HL-60 (cell line): ENCODE measurements around the gene GAR1.

Experiments
- DNase-seq, 2 experiments: peaks; one replicate each; pipeline ENCODE4 v3.0.0-alpha.2; 2010 to 2020; ENCODE audit warnings: low read depth in 1 of 2, low spot score in 1 of 2
- H3K27ac ChIP-seq: fragments of 250-450 bp; sonication (Bioruptor Pico); replicated peaks from 2 replicates; pipeline ENCODE4 v1.5.1; 2020; ENCODE audit warnings: mild to moderate bottlenecking, moderate library complexity
- H3K27me3 ChIP-seq: fragments of 250-450 bp; sonication (Bioruptor Pico); 2 replicates; pipeline ENCODE4 v1.5.1; 2021; ENCODE audit warnings: mild to moderate bottlenecking, moderate library complexity; ENCODE audit not compliant: insufficient read depth, poor library complexity, severe bottlenecking
- H3K4me3 ChIP-seq: replicated peaks from 2 replicates; pipeline ENCODE4 v1.5.1; 2011; ENCODE audit warnings: mild to moderate bottlenecking, control low read depth, low read length; ENCODE audit not compliant: insufficient read depth
- GABPA ChIP-seq: IDR thresholded peaks from 2 replicates; pipeline ENCODE4 v1.6.1; 2012; ENCODE audit warnings: low read depth
- POLR2AphosphoS5 ChIP-seq: IDR thresholded peaks from 2 replicates; pipeline ENCODE4 v1.6.1; 2012; ENCODE audit warnings: low read depth
- REST ChIP-seq: IDR thresholded peaks from 2 replicates; pipeline ENCODE4 v1.6.1; 2012; ENCODE audit warnings: low read depth; ENCODE audit not compliant: insufficient replicate concordance
- SPI1 ChIP-seq: IDR thresholded peaks from 2 replicates; pipeline ENCODE4 v1.6.1; 2012; ENCODE audit warnings: low read depth, mild to moderate bottlenecking, borderline replicate concordance
- TF ChIP-seq, protein P1 (sequence below): IDR thresholded peaks from one replicate; pipeline ENCODE4 v1.5.1; 2011; ENCODE audit warnings: low read length, control low read depth, inconsistent platforms; ENCODE audit not compliant: insufficient read depth

GAR1 gene

GRCh38 chr4:109811707-109812106 lies 3.9 kb upstream of the GAR1 start:
- TF ChIP-seq SPI1 (no peak), REST (no peak), POLR2AphosphoS5 (no peak), GABPA (no peak)
- TF ChIP-seq, protein P1, sequence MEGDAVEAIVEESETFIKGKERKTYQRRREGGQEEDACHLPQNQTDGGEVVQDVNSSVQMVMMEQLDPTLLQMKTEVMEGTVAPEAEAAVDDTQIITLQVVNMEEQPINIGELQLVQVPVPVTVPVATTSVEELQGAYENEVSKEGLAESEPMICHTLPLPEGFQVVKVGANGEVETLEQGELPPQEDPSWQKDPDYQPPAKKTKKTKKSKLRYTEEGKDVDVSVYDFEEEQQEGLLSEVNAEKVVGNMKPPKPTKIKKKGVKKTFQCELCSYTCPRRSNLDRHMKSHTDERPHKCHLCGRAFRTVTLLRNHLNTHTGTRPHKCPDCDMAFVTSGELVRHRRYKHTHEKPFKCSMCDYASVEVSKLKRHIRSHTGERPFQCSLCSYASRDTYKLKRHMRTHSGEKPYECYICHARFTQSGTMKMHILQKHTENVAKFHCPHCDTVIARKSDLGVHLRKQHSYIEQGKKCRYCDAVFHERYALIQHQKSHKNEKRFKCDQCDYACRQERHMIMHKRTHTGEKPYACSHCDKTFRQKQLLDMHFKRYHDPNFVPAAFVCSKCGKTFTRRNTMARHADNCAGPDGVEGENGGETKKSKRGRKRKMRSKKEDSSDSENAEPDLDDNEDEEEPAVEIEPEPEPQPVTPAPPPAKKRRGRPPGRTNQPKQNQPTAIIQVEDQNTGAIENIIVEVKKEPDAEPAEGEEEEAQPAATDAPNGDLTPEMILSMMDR, result no peak
- Histone ChIP-seq H3K27ac (no peak overlapping the region), H3K4me3 (no peak overlapping the region), H3K27me3 (no peaks in the 10 kb centered on the region)
- DNase-seq, result no peak

DNA sequence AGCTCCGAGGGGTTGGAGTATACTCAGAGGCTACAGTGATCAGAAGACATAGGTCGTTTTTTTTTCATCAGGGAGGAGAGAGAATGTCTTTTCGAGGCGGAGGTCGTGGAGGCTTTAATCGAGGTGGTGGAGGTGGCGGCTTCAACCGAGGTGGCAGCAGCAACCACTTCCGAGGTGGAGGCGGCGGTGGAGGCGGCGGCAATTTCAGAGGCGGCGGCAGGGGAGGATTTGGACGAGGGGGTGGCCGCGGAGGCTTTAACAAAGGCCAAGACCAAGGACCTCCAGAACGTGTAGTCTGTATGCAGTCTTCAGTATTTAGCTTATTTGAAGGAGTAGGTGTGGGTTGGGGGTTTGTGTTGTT lies 500 bp downstream of the GAR1 start:
- peak in 1 of 2 experiments; percentile 28 for DNase-seq
- no peaks in the 10 kb centered on the region for H3K27me3 ChIP-seq
- TF ChIP-seq GABPA (no peak), REST (no peak), SPI1 (no peak), POLR2AphosphoS5 (no peak)
- TF ChIP-seq, protein P1, result no peak
- H3K4me3 ChIP-seq, result peak overlapping the region; percentile 98
- H3K27ac ChIP-seq, result peak overlapping the region; percentile 94

DNA sequence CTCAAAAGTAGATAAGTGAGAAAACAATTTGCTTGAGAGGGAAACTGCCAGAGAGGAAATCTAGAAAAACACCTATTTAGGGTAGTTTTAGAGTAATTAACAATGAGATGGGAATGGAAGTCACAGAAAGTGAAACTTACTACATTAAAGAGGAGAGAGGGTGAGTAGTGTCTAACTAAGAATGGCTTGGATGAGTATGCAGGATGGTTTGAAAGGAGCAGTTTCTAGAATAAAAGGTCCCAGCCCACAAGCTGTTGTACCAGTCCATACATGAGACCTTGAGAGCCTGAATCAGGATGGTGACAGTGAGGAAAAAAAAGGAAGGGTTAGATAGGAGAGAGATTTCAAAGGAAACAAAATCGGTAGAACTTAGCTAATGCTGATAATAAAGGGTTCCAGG lies 1.3 kb downstream of the GAR1 start:
- no peak for TF ChIP-seq REST
- TF ChIP-seq, protein P1, result no peak
- no peak for TF ChIP-seq SPI1
- TF ChIP-seq POLR2AphosphoS5, result no peak
- no peak for TF ChIP-seq GABPA
- Histone ChIP-seq H3K27ac (peak overlapping the region; percentile 94), H3K4me3 (peak overlapping the region; percentile 98), H3K27me3 (no peaks in the 10 kb centered on the region)
- no peak for DNase-seq
